IMR-90 (cell line): ENCODE results near the gene RNF125. TPM values are rescaled to one million over a fixed set of nuclear protein-coding genes. Genes with fewer than 3 reads are reported as not detected.

Source experiments
- ATAC-seq: fragments of 200-7000 bp; cut with Tn5 transposase; 2 replicates; pipeline ENCODE4 v1.9.1; 2020; ENCODE audit warnings: low read depth, mild to moderate bottlenecking, moderate library complexity
- BruUV-seq: library from RNA; stranded (reverse); fragments of 400-500 nt; replicated peaks from 2 replicates; lab custom pipeline; 2021; lab: Mats Ljungman, UMichigan
- CTCF ChIA-PET: fragments of 300-600 bp; formaldehyde crosslinking; extraction: SDS; loops from one replicate; lab custom pipeline; 2021; ENCODE audit warnings: antibody characterized with exemption; lab: Yijun Ruan, JAX
- POLR2A ChIA-PET: fragments of 300-600 bp; sonication (Branson Sonifier 250); formaldehyde crosslinking; loops from one replicate; lab custom pipeline; 2022; ENCODE audit warnings: antibody characterized with exemption; ENCODE audit not compliant: unreplicated experiment; lab: Charles Lee
- DNase-seq: peaks from one replicate; pipeline ENCODE4 v3.0.0; 2013
- H2AFZ ChIP-seq: replicated peaks from 2 replicates; pipeline ENCODE3; 2013; ENCODE audit warnings: low read length, mild to moderate bottlenecking; ENCODE audit not compliant: poor library complexity
- H2AK5ac ChIP-seq: 2 replicates; pipeline ENCODE4 v1.6.1; 2013; ENCODE audit warnings: low read depth, low read length, inconsistent platforms
- H2AK9ac ChIP-seq: replicated peaks from 2 replicates; pipeline ENCODE3; 2013; ENCODE audit warnings: mild to moderate bottlenecking, low read depth, low read length, moderate library complexity; ENCODE audit not compliant: poor library complexity
- H2BK120ac ChIP-seq: 2 replicates; pipeline ENCODE4 v1.6.1; 2013; ENCODE audit warnings: low read depth, low read length, inconsistent platforms
- H2BK15ac ChIP-seq: 3 replicates; pipeline ENCODE4 v1.6.1; 2013; ENCODE audit warnings: low read depth, low read length, inconsistent platforms
- H2BK20ac ChIP-seq: 2 replicates; pipeline ENCODE4 v1.6.1; 2013; ENCODE audit warnings: low read depth, mild to moderate bottlenecking, inconsistent platforms, low read length, moderate library complexity
- H2BK5ac ChIP-seq: 2 replicates; pipeline ENCODE4 v1.6.1; 2013; ENCODE audit warnings: mild to moderate bottlenecking, low read depth, low read length, inconsistent platforms; ENCODE audit not compliant: poor library complexity, severe bottlenecking
- H3K14ac ChIP-seq: replicated peaks from 2 replicates; pipeline ENCODE4 v1.6.1; 2013; ENCODE audit warnings: low read depth, low read length, inconsistent platforms
- H3K18ac ChIP-seq: 2 replicates; pipeline ENCODE4 v1.6.1; 2013; ENCODE audit warnings: low read depth, low read length, control low read depth
- H3K23ac ChIP-seq: 2 replicates; pipeline ENCODE4 v1.6.1; 2013; ENCODE audit warnings: low read depth, low read length, inconsistent platforms
- H3K27ac ChIP-seq: 2 replicates; pipeline ENCODE4 v1.5.1; 2013; ENCODE audit warnings: mild to moderate bottlenecking, control low read depth, low read length; ENCODE audit not compliant: insufficient read depth
- H3K27me3 ChIP-seq: 2 replicates; pipeline ENCODE4 v1.6.1; 2013; ENCODE audit warnings: low read length; ENCODE audit not compliant: control insufficient read depth, insufficient read depth
- H3K36me3 ChIP-seq: 2 replicates; pipeline ENCODE4 v1.6.1; 2013; ENCODE audit warnings: low read length, mixed read lengths; ENCODE audit not compliant: control insufficient read depth, insufficient read depth
- H3K4ac ChIP-seq: 2 replicates; pipeline ENCODE4 v1.6.1; 2013; ENCODE audit warnings: low read depth, low read length, inconsistent platforms
- H3K4me1 ChIP-seq: 2 replicates; pipeline ENCODE4 v1.6.1; 2013; ENCODE audit warnings: low read length, mixed read lengths; ENCODE audit not compliant: control insufficient read depth, insufficient read depth
- H3K4me2 ChIP-seq: 2 replicates; pipeline ENCODE4 v1.6.1; 2013; ENCODE audit warnings: low read depth, mild to moderate bottlenecking, control low read depth, low read length, moderate library complexity
- H3K4me3 ChIP-seq: 2 replicates; pipeline ENCODE4 v1.5.1; 2013; ENCODE audit warnings: low read depth, mild to moderate bottlenecking, control low read depth, low read length, moderate library complexity; ENCODE audit not compliant: insufficient read depth
- H3K56ac ChIP-seq: 2 replicates; pipeline ENCODE4 v1.6.1; 2013; ENCODE audit warnings: low read length, inconsistent platforms; ENCODE audit not compliant: insufficient read depth; ENCODE audit errors: extremely low read depth
- H3K79me1 ChIP-seq, 2 experiments: 2 replicates each; pipeline ENCODE4 v1.6.1; 2013; ENCODE audit warnings: low read length in 2 of 2, inconsistent platforms in 1 of 2, low read depth in 1 of 2
- H3K9ac ChIP-seq: 2 replicates; pipeline ENCODE4 v1.6.1; 2013; ENCODE audit warnings: low read depth, low read length, control low read depth
- H3K9me1 ChIP-seq: 2 replicates; pipeline ENCODE4 v1.6.1; 2013; ENCODE audit warnings: low read length, inconsistent platforms; ENCODE audit not compliant: insufficient read depth
- H3K9me3 ChIP-seq: 2 replicates; pipeline ENCODE4 v1.6.1; 2013; ENCODE audit warnings: low read length; ENCODE audit not compliant: control insufficient read depth, insufficient read depth
- H4K20me1 ChIP-seq: 2 replicates; pipeline ENCODE4 v1.6.1; 2013; ENCODE audit warnings: low read length, inconsistent platforms; ENCODE audit not compliant: insufficient read depth
- H4K5ac ChIP-seq: 2 replicates; pipeline ENCODE4 v1.6.1; 2013; ENCODE audit warnings: mild to moderate bottlenecking, low read depth, low read length, control low read depth
- H4K8ac ChIP-seq, 2 experiments: 2 replicates each; pipeline ENCODE4 v1.6.1; 2013; ENCODE audit warnings: low read depth in 2 of 2, low read length in 2 of 2, control low read depth in 1 of 2, inconsistent platforms in 1 of 2
- H4K91ac ChIP-seq: 2 replicates; pipeline ENCODE4 v1.6.1; 2013; ENCODE audit warnings: low read depth, low read length, inconsistent platforms; ENCODE audit not compliant: insufficient read depth
- BHLHE40 ChIP-seq: fragments of 150-350 bp; IDR thresholded peaks from 2 replicates; pipeline ENCODE4 v1.6.1; 2016; ENCODE audit warnings: mild to moderate bottlenecking, low read depth, low read length
- CEBPB ChIP-seq: IDR thresholded peaks from 2 replicates; pipeline ENCODE4 v1.6.1; 2012; ENCODE audit warnings: low read depth, low read length, improper control_type of control experiment
- CHD1 ChIP-seq: IDR thresholded peaks from 2 replicates; pipeline ENCODE4 v1.6.1; 2012; ENCODE audit warnings: low read depth, low read length, improper control_type of control experiment
- MAZ ChIP-seq: IDR thresholded peaks from 2 replicates; pipeline ENCODE4 v1.6.1; 2012; ENCODE audit warnings: low read depth, mild to moderate bottlenecking, low read length, improper control_type of control experiment, moderate library complexity, borderline replicate concordance
- MXI1 ChIP-seq: IDR thresholded peaks from 2 replicates; pipeline ENCODE4 v1.6.1; 2012; ENCODE audit warnings: low read depth, mild to moderate bottlenecking, low read length, moderate library complexity, borderline replicate concordance
- POLR2A ChIP-seq: IDR thresholded peaks from 2 replicates; pipeline ENCODE4 v1.6.1; 2012; ENCODE audit warnings: mild to moderate bottlenecking, low read depth, low read length
- RAD21 ChIP-seq: IDR thresholded peaks from 2 replicates; pipeline ENCODE4 v1.6.1; 2012; ENCODE audit warnings: low read length, improper control_type of control experiment
- RFX5 ChIP-seq: IDR thresholded peaks from 2 replicates; pipeline ENCODE4 v1.8.0; 2012; ENCODE audit warnings: low read depth, mild to moderate bottlenecking, low read length, moderate library complexity
- SMC3 ChIP-seq: fragments of 150-350 bp; IDR thresholded peaks from 2 replicates; pipeline ENCODE4 v1.6.1; 2016; ENCODE audit warnings: low read depth, mild to moderate bottlenecking, antibody characterized with exemption, low read length, moderate library complexity
- WGBS, 2 experiments: methylation state at CpG; one replicate each; pipeline versions ENCODE4 v1.1.5 to v1.1.7; 2013; ENCODE audit warnings: missing lambda C conversion rate in 2 of 2; ENCODE audit not compliant: insufficient read length in 1 of 2; ENCODE audit errors: extremely low coverage in 2 of 2; 5-methylcytosine and 5-hydroxymethylcytosine counted together
- dilution Hi-C: fragments of 300-500 bp; cut with HindIII; formaldehyde crosslinking; loops from one replicate; pipeline ENCODE4 v1.14.3; 2018; ENCODE audit warnings: low sequenced_read_pairs; ENCODE audit not compliant: unreplicated experiment
- in situ Hi-C: fragments of 300-500 bp; cut with MboI; formaldehyde crosslinking; loops from 3 replicates; pipeline ENCODE4 v1.14.3; 2019; ENCODE audit warnings: low sequenced_read_pairs, inconsistent platforms, mixed read lengths
- intact Hi-C: fragments of 100-400 bp; cut with micrococcal nuclease; formaldehyde crosslinking; loops from 2 replicates; pipeline ENCODE4 v1.10.0; 2022
- polyA plus RNA-seq, 3 experiments: library from polyadenylated mRNA; depleted of rRNA; stranded (reverse); fragments of >200 nt; gene quantifications; 2 replicates each; pipeline ENCODE4 v1.2.3, GENCODE V29; 2012; ENCODE audit warnings: low replicate concordance in 1 of 3
- total RNA-seq: library from RNA; depleted of rRNA; stranded (reverse); fragments of >200 nt; gene quantifications from 2 replicates; pipeline ENCODE4 v1.2.3, GENCODE V29; 2012
- TF ChIP-seq, protein P1 (sequence below): fragments of 150-350 bp; IDR thresholded peaks from 2 replicates; pipeline ENCODE4 v1.6.1; 2016; ENCODE audit warnings: low read depth, mild to moderate bottlenecking, low read length, moderate library complexity, borderline replicate concordance

Gene RNF125
- total and polyA plus RNA-seq, 2 of the 4 experiments (the other 2 are of a cell fraction), result under 0.01 to 0.10 TPM

GRCh38 chr18:32111706-32112105, 93.1 kb downstream of the RNF125 start:
- H3K4me1 ChIP-seq, result no peaks in the 10 kb centered on the region
- H2BK20ac ChIP-seq, result no peak overlapping the region
- TF ChIP-seq, protein P1, sequence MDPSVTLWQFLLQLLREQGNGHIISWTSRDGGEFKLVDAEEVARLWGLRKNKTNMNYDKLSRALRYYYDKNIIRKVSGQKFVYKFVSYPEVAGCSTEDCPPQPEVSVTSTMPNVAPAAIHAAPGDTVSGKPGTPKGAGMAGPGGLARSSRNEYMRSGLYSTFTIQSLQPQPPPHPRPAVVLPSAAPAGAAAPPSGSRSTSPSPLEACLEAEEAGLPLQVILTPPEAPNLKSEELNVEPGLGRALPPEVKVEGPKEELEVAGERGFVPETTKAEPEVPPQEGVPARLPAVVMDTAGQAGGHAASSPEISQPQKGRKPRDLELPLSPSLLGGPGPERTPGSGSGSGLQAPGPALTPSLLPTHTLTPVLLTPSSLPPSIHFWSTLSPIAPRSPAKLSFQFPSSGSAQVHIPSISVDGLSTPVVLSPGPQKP, result no peak
- TF ChIP-seq CHD1 (no peak), SMC3 (no peak), RAD21 (no peak), BHLHE40 (no peak), MAZ (no peak), POLR2A (no peak), RFX5 (no peak), CEBPB (no peak), MXI1 (no peak)
- no peak overlapping the region for H3K4me2 ChIP-seq
- peaks cover 8% of the 10 kb centered on the region for H4K20me1 ChIP-seq
- H3K27ac ChIP-seq, result no peak overlapping the region
- no peak overlapping the region for H2BK5ac ChIP-seq
- no peak overlapping the region for H3K4ac ChIP-seq
- no peak overlapping the region for H4K5ac ChIP-seq
- H4K8ac ChIP-seq, result no peak overlapping the region
- no peak overlapping the region for H3K18ac ChIP-seq
- no peak overlapping the region for H2AFZ ChIP-seq
- DNase-seq (no peak), ATAC-seq (no peak)
- H3K9me3 ChIP-seq, result no peaks in the 10 kb centered on the region
- no peaks in the 10 kb centered on the region for H3K27me3 ChIP-seq
- WGBS, 2 experiments, result 95% methylated on average over 3 of the region's 3 CpGs; no CpG with 5 or more reads in 1 of the 2 experiments
- H3K4me3 ChIP-seq, result no peak overlapping the region
- dilution Hi-C loops (no loop called here), intact Hi-C loops (no loop called here), in situ Hi-C loops (no loop called here)
- no TSS peak for BruUV-seq
- peaks cover 4% of the 10 kb centered on the region for H3K36me3 ChIP-seq
- H3K79me1 ChIP-seq, result peaks cover 23 to 29% of the 10 kb centered on the region in 2 experiments; a peak in 3 of 4 replicates
- no peak overlapping the region for H2AK5ac ChIP-seq
- no peak overlapping the region for H2BK15ac ChIP-seq
- no peak overlapping the region for H3K14ac ChIP-seq
- H2AK9ac ChIP-seq, result no peak overlapping the region
- no peak overlapping the region for H3K56ac ChIP-seq
- ChIA-PET CTCF (no interaction called here), POLR2A (no interaction called here)
- no peak overlapping the region for H3K23ac ChIP-seq
- H4K91ac ChIP-seq, result no peak overlapping the region
- no peak overlapping the region for H2BK120ac ChIP-seq
- H3K9ac ChIP-seq, result no peak overlapping the region
- no peaks in the 10 kb centered on the region for H3K9me1 ChIP-seq
